ENCODE data around the gene EARS2.

The EARS2 gene

DNA sequence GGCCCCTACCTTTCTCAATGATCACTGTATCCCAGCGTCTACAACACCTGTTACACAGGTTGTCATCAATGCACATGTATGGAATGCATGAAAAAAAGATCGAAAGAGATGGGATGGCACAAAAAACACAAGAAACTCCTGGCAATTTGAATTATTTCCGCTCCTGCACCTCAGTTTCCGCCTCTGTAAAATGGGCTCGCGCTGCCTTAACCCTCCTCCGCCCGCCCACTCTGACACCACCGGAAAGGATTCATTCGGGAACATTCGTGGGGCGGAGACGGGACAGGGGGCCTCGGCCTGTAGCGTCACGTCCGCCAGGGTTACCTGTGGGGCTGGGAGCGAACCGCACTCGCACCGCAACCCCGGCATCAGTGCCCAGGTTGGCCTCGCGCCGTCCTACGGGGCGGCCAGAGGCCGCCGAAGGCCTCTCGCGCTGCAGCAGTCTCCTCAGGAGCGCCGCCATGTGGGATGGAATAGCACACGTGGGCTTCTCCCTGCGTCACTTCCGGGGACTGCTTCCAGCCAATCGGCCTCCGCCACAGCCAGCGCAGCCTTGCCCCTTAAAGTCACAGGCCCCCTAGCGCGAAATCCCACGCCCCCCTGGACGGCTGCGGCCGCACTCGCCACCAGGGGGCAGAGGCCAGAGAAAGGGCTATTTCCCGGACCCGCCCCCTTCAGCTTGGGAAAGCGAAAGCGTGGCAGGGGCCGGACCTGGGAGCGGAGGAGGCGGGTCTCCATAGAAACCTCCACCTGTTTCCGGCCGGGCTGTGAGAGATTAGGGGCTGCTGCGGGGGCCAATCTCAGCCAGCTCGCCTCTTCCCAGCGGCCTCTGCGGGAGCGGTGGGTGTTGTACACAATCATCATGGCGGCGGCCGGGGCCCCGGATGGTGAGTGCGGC, at the start of gene EARS2, which contains the start of gene UBFD1:
TSS of gene EARS2 (minus strand) at position 470 of the 898 bp plus-strand sequence. CDS start at position 463, 7 bp downstream.
TSS of gene UBFD1 (plus strand) at position 847 of the 898 bp plus-strand sequence. CDS start at position 863, 16 bp downstream.
- Histone ChIP-seq H3K9ac (ENCODE audit: insufficient read length) (peak within 1 kb of the TSS; percentile 95), H3K27ac (peak within 1 kb of the TSS; percentile 80), H3K4me3 (peak within 1 kb of the TSS; percentile 77), H3K9me3 (ENCODE audit: low read depth, low read length) (no peaks in the 10 kb centered on the region), H3K36me3 (ENCODE audit: insufficient read depth, low read length) (peaks cover 45% of the 10 kb centered on the region)
- TF ChIP-seq POLR2AphosphoS5 (IDR thresholded peaks at IDR 0.05; ENCODE audit: borderline replicate concordance, low read depth, low read length), result peak; percentile 72
- TF ChIP-seq EZH2 (IDR thresholded peaks at IDR 0.05), result no peak
- TF ChIP-seq FOXP2 (optimal IDR thresholded peaks at IDR 0.05; ENCODE audit: control extremely low read depth, extremely low read length, insufficient read depth), result peak; percentile 11
- DNase-seq (ENCODE audit: low read depth, low spot score), result peak; percentile 90

GRCh38 chr16:23597003-23597756, 40.0 kb upstream of the EARS2 start:
- no peak overlapping the region for H3K27ac ChIP-seq
- no peaks in the 10 kb centered on the region for H3K9me3 ChIP-seq (ENCODE audit: low read depth, low read length)
- no peak for DNase-seq (ENCODE audit: low read depth, low spot score)
- TF ChIP-seq EZH2 (IDR thresholded peaks at IDR 0.05) (no peak), POLR2AphosphoS5 (IDR thresholded peaks at IDR 0.05; ENCODE audit: borderline replicate concordance, low read depth, low read length) (no peak), FOXP2 (optimal IDR thresholded peaks at IDR 0.05; ENCODE audit: control extremely low read depth, extremely low read length, insufficient read depth) (no peak)
- peaks cover 23% of the 10 kb centered on the region for H3K36me3 ChIP-seq (ENCODE audit: insufficient read depth, low read length)
- no peak overlapping the region for H3K9ac ChIP-seq (ENCODE audit: insufficient read length)
- H3K4me3 ChIP-seq, result no peak overlapping the region

DNA sequence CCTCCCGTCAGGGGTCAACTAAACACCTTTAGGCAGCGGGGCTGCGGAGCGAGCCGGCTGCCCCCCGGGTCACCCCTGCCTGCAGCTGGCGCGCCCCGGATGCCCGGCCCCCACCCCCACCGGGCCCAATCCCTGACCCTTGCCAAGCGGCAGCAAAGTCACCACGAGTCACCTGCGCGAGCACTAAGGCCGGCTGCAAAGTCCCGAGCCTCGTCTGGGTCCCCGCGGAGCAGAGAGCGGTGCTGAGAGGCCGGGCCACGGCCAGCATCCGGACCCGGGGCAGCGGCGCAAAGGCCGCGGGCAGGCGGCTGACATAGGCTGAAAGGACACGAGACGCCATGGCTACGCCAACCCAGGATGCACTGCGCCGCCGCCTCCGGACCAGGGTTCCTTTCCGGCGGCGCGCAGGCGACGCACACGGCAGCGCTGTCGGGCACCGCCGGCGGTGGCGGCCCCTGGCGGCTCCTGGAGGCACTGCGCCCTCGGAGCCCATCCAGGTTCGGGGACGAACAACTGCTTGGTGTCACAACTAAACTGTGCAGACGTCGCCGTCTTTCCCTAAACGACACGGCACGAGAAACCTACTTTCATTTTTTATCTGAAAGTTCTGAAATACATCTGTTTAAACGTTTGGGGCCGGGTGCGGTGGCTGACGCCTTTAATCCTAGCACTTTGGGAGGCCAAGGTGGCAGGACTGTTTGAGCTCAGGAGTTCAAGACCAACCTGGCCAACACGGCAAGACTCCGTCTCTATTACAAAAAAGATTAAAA, 39.0 kb upstream of the EARS2 start, which contains the start of gene NDUFAB1:
TSS of gene NDUFAB1 (minus strand) at position 366 of the 770 bp plus-strand sequence. CDS start at position 340, 26 bp downstream.
- peak; percentile 83 for TF ChIP-seq POLR2AphosphoS5 (IDR thresholded peaks at IDR 0.05; ENCODE audit: borderline replicate concordance, low read depth, low read length)
- no peak for TF ChIP-seq FOXP2 (optimal IDR thresholded peaks at IDR 0.05; ENCODE audit: control extremely low read depth, extremely low read length, insufficient read depth)
- Histone ChIP-seq H3K4me3 (peak within 1 kb of the TSS; percentile 97), H3K36me3 (ENCODE audit: insufficient read depth, low read length) (peaks cover 30% of the 10 kb centered on the region), H3K9me3 (ENCODE audit: low read depth, low read length) (no peaks in the 10 kb centered on the region), H3K9ac (ENCODE audit: insufficient read length) (peak within 1 kb of the TSS; percentile 99), H3K27ac (peak within 1 kb of the TSS; percentile 59; the same call in 1 of the 2 replicates)
- DNase-seq (ENCODE audit: low read depth, low spot score), result no peak

- Histone ChIP-seq H3K36me3 (ENCODE audit: insufficient read depth, low read length) (peaks cover 37% of the 10 kb centered on the region), H3K27ac (peak overlapping the region; percentile 59; the same call in 1 of the 2 replicates)
- TF ChIP-seq POLR2AphosphoS5 (IDR thresholded peaks at IDR 0.05; ENCODE audit: borderline replicate concordance, low read depth, low read length) (no peak), FOXP2 (optimal IDR thresholded peaks at IDR 0.05; ENCODE audit: control extremely low read depth, extremely low read length, insufficient read depth) (no peak), EZH2 (IDR thresholded peaks at IDR 0.05) (no peak)
Observed at GRCh38 chr16:23595246-23595950, 38.2 kb upstream of the EARS2 start.

DNA sequence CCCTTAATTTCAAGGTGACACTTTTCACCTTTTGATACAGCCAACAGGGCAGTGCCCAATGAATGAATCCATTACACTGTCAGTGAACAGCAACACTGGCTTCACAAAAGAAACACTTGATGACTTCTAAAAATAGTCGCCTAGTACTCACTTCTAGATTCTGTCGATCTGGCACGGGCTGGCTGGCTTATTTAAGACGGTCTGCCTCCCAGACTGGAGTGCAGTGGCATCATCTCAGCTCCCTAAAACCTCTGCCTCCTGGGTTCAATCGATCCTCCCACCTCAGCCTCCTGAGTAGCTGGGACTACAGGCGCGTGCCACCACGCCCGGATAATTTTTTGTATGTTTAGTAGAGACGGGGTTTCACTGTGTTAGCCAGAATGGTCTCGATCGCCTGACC, 37.0 kb upstream of the EARS2 start:
- no peak overlapping the region for H3K27ac ChIP-seq
- no peak for DNase-seq (ENCODE audit: low read depth, low spot score)
- H3K4me3 ChIP-seq, result 0 out of 2 replicates have a peak overlapping the region, but pooled peaks have one; percentile 97
- no peaks in the 10 kb centered on the region for H3K9me3 ChIP-seq (ENCODE audit: low read depth, low read length)
- TF ChIP-seq POLR2AphosphoS5 (IDR thresholded peaks at IDR 0.05; ENCODE audit: borderline replicate concordance, low read depth, low read length), result no peak
- TF ChIP-seq EZH2 (IDR thresholded peaks at IDR 0.05), result no peak
- no peak for TF ChIP-seq FOXP2 (optimal IDR thresholded peaks at IDR 0.05; ENCODE audit: control extremely low read depth, extremely low read length, insufficient read depth)
- H3K9ac ChIP-seq (ENCODE audit: insufficient read length), result no peak overlapping the region
- peaks cover 47% of the 10 kb centered on the region for H3K36me3 ChIP-seq (ENCODE audit: insufficient read depth, low read length)

More at GRCh38 chr16:23595246-23595950, 38.2 kb upstream of the EARS2 start:
- no peaks in the 10 kb centered on the region for H3K9me3 ChIP-seq (ENCODE audit: low read depth, low read length)
- peak overlapping the region; percentile 99 for H3K9ac ChIP-seq (ENCODE audit: insufficient read length)
- DNase-seq (ENCODE audit: low read depth, low spot score), result no peak
- peak overlapping the region; percentile 97 for H3K4me3 ChIP-seq

DNA sequence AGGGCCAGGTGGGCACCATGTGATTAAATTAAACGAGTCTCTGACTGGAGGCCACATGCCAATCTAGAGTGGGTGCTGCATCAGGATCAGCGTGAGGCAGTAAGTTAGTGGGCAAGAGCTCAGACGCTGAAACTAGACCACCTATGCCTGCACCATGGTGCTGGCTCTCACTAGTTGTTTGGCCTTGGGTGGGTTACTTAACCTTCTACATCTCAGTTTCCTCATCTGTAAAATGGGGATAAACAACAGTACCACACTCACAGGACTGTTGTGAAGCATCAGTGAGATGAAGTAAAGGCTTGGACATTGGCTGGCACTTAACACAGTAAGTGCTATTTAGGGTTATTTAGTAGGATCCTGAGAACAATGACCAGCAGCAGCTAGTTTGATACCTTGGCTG, 33.0 kb upstream of the EARS2 start:
- Histone ChIP-seq H3K9me3 (ENCODE audit: low read depth, low read length) (no peaks in the 10 kb centered on the region), H3K27ac (no peak overlapping the region), H3K9ac (ENCODE audit: insufficient read length) (no peak overlapping the region), H3K4me3 (no peak overlapping the region), H3K36me3 (ENCODE audit: insufficient read depth, low read length) (peaks cover 82% of the 10 kb centered on the region)
- no peak for DNase-seq (ENCODE audit: low read depth, low spot score)
- no peak for TF ChIP-seq EZH2 (IDR thresholded peaks at IDR 0.05)
- no peak for TF ChIP-seq POLR2AphosphoS5 (IDR thresholded peaks at IDR 0.05; ENCODE audit: borderline replicate concordance, low read depth, low read length)
- no peak for TF ChIP-seq FOXP2 (optimal IDR thresholded peaks at IDR 0.05; ENCODE audit: control extremely low read depth, extremely low read length, insufficient read depth)

GRCh38 chr16:23587726-23588125, 30.6 kb upstream of the EARS2 start:
- TF ChIP-seq FOXP2 (optimal IDR thresholded peaks at IDR 0.05; ENCODE audit: control extremely low read depth, extremely low read length, insufficient read depth) (no peak), EZH2 (IDR thresholded peaks at IDR 0.05) (no peak), POLR2AphosphoS5 (IDR thresholded peaks at IDR 0.05; ENCODE audit: borderline replicate concordance, low read depth, low read length) (no peak)
- no peak overlapping the region for H3K4me3 ChIP-seq
- H3K9ac ChIP-seq (ENCODE audit: insufficient read length), result no peak overlapping the region
- peaks cover 80% of the 10 kb centered on the region for H3K36me3 ChIP-seq (ENCODE audit: insufficient read depth, low read length)
- no peak overlapping the region for H3K27ac ChIP-seq
- no peaks in the 10 kb centered on the region for H3K9me3 ChIP-seq (ENCODE audit: low read depth, low read length)
- DNase-seq (ENCODE audit: low read depth, low spot score), result no peak
